ENCODE data around the gene LCMT1.

Gene LCMT1

GRCh38 chr16:25089351-25089750 lies 22.2 kb upstream of the LCMT1 start:
- H3K4me3 Mint-ChIP-seq: no peak overlapping the region
- peaks cover 32% of the 10 kb centered on the region for H3K27me3 Mint-ChIP-seq (ENCODE audit: low read depth, poor library complexity)

GRCh38 chr16:25092441-25092840 lies 19.1 kb upstream of the LCMT1 start:
- no peaks in the 10 kb centered on the region for H3K36me3 Mint-ChIP-seq (ENCODE audit: low read depth)
- H3K4me3 Mint-ChIP-seq: no peak overlapping the region
- DNase-seq: no peak
- H3K27me3 Mint-ChIP-seq (ENCODE audit: low read depth, poor library complexity): peaks cover 22% of the 10 kb centered on the region
- TF ChIP-seq CTCF (IDR thresholded peaks at IDR 0.05): no peak
- H3K27ac Mint-ChIP-seq: no peak overlapping the region
- H3K4me1 Mint-ChIP-seq: peaks cover 20% of the 10 kb centered on the region
- no peaks in the 10 kb centered on the region for H3K9me3 Mint-ChIP-seq

More at GRCh38 chr16:25089351-25089750, 22.2 kb upstream of the LCMT1 start:
- DNase-seq: no peak
- no peaks in the 10 kb centered on the region for H3K36me3 Mint-ChIP-seq (ENCODE audit: low read depth)
- H3K4me1 Mint-ChIP-seq: peaks cover 22% of the 10 kb centered on the region
- no peaks in the 10 kb centered on the region for H3K9me3 Mint-ChIP-seq
- TF ChIP-seq CTCF (IDR thresholded peaks at IDR 0.05): no peak
- H3K27ac Mint-ChIP-seq: no peak overlapping the region

GRCh38 chr16:25093208-25094061 lies 18.1 kb upstream of the LCMT1 start:
- H3K27me3 Mint-ChIP-seq (ENCODE audit: low read depth, poor library complexity): peaks cover 22% of the 10 kb centered on the region
- H3K36me3 Mint-ChIP-seq (ENCODE audit: low read depth): no peaks in the 10 kb centered on the region
- no peak for DNase-seq
- no peak overlapping the region for H3K4me3 Mint-ChIP-seq
- H3K9me3 Mint-ChIP-seq: no peaks in the 10 kb centered on the region
- H3K27ac Mint-ChIP-seq: no peak overlapping the region
- peaks cover 15% of the 10 kb centered on the region for H3K4me1 Mint-ChIP-seq
- no peak for TF ChIP-seq CTCF (IDR thresholded peaks at IDR 0.05)

- Mint-ChIP-seq H3K27me3 (ENCODE audit: low read depth, poor library complexity) (peaks cover 21% of the 10 kb centered on the region), H3K4me1 (peaks cover 4% of the 10 kb centered on the region), H3K4me3 (no peak overlapping the region), H3K27ac (no peak overlapping the region), H3K9me3 (no peaks in the 10 kb centered on the region), H3K36me3 (ENCODE audit: low read depth) (no peaks in the 10 kb centered on the region)
- TF ChIP-seq CTCF (IDR thresholded peaks at IDR 0.05): no peak
- DNase-seq: no peak
Observed at GRCh38 chr16:25094596-25094995, 16.9 kb upstream of the LCMT1 start.

GRCh38 chr16:25095636-25096035 lies 15.9 kb upstream of the LCMT1 start:
- no peaks in the 10 kb centered on the region for H3K9me3 Mint-ChIP-seq
- no peak for TF ChIP-seq CTCF (IDR thresholded peaks at IDR 0.05)

More at GRCh38 chr16:25095636-25096035, 15.9 kb upstream of the LCMT1 start:
- H3K27ac Mint-ChIP-seq: no peak overlapping the region
- peaks cover 26% of the 10 kb centered on the region for H3K27me3 Mint-ChIP-seq (ENCODE audit: low read depth, poor library complexity)
- H3K4me1 Mint-ChIP-seq: no peaks in the 10 kb centered on the region
- DNase-seq: no peak
- no peaks in the 10 kb centered on the region for H3K36me3 Mint-ChIP-seq (ENCODE audit: low read depth)
- no peak overlapping the region for H3K4me3 Mint-ChIP-seq

Measured in nephron progenitor cell (in vitro differentiated cells).